HepG2 (cell line): Measurements from ENCODE around the gene LSM2. TPM values are rescaled to one million over a fixed set of nuclear protein-coding genes. Genes with fewer than 3 reads are reported as not detected.

Source experiments
- ATF4 ChIP-seq, 2 experiments: fragments of 450-650 bp in 1 of 2; sonication (generic) in 1 of 2; formaldehyde crosslinking; IDR thresholded peaks; 2 replicates each; pipeline versions ENCODE4 v1.5.0 to v1.8.0; 2020 to 2022; ENCODE audit warnings: mild to moderate bottlenecking in 1 of 2, missing genetic modification reagents in 1 of 2
- CBX5 ChIP-seq: sonication (generic); formaldehyde crosslinking; IDR thresholded peaks from 2 replicates; pipeline ENCODE4 v1.4.0; 2020; ENCODE audit warnings: missing genetic modification reagents, borderline replicate concordance
- DMTF1 ChIP-seq: sonication (generic); formaldehyde crosslinking; IDR thresholded peaks from 2 replicates; pipeline ENCODE4 v1.4.0; 2020; ENCODE audit warnings: mild to moderate bottlenecking, missing genetic modification reagents
- ELF1 ChIP-seq: sonication (generic); formaldehyde crosslinking; IDR thresholded peaks from 2 replicates; pipeline ENCODE4 v1.4.0; 2020; ENCODE audit warnings: missing genetic modification reagents
- GTF2F1 ChIP-seq: fragments of 150-350 bp; IDR thresholded peaks from 2 replicates; pipeline ENCODE4 v1.6.1; 2014; ENCODE audit warnings: low read length
- HOXA3 ChIP-seq: sonication (generic); formaldehyde crosslinking; IDR thresholded peaks from 2 replicates; pipeline ENCODE4 v1.5.0; 2020; ENCODE audit warnings: missing genetic modification reagents
- JUN ChIP-seq: sonication (generic); formaldehyde crosslinking; IDR thresholded peaks from 2 replicates; pipeline ENCODE4 v1.4.0; 2020; ENCODE audit warnings: mild to moderate bottlenecking, missing genetic modification reagents
- MAX ChIP-seq: IDR thresholded peaks from 2 replicates; pipeline ENCODE4 v1.6.1; 2012; ENCODE audit warnings: inconsistent platforms
- NFATC3 ChIP-seq: sonication (generic); formaldehyde crosslinking; IDR thresholded peaks from 2 replicates; pipeline ENCODE4 v1.5.1; 2020; ENCODE audit warnings: mild to moderate bottlenecking, missing genetic modification reagents
- NFKB2 ChIP-seq: sonication (generic); formaldehyde crosslinking; IDR thresholded peaks from 2 replicates; pipeline ENCODE4 v1.4.0; 2020; ENCODE audit warnings: missing genetic modification reagents, borderline replicate concordance
- NR2F6 ChIP-seq, 2 experiments: IDR thresholded peaks; 2 replicates each; pipeline ENCODE4 v1.6.1; 2016; ENCODE audit warnings: antibody characterized with exemption in 1 of 2, mild to moderate bottlenecking in 1 of 2
- SUZ12 ChIP-seq: fragments of 150-350 bp; IDR thresholded peaks from 2 replicates; pipeline ENCODE4 v1.6.1; 2014; ENCODE audit warnings: low read depth, low read length
- TFAP4 ChIP-seq: sonication (generic); IDR thresholded peaks from 2 replicates; pipeline ENCODE4 v1.6.1; 2016; ENCODE audit warnings: low read depth, borderline replicate concordance
- ZBTB4 ChIP-seq: sonication (generic); formaldehyde crosslinking; IDR thresholded peaks from 2 replicates; pipeline ENCODE4 v1.4.0; 2020; ENCODE audit warnings: missing genetic modification reagents, mild to moderate bottlenecking, borderline replicate concordance
- ZNF143 ChIP-seq: sonication (generic); formaldehyde crosslinking; IDR thresholded peaks from 2 replicates; pipeline ENCODE4 v1.4.0; 2020; ENCODE audit warnings: missing genetic modification reagents
- ZNF275 ChIP-seq: sonication (generic); formaldehyde crosslinking; IDR thresholded peaks from 2 replicates; pipeline ENCODE4 v1.8.0; 2022; ENCODE audit warnings: missing genetic modification reagents, mild to moderate bottlenecking, inconsistent platforms, borderline replicate concordance
- ZNF34 ChIP-seq: sonication (generic); formaldehyde crosslinking; IDR thresholded peaks from 2 replicates; pipeline ENCODE4 v1.4.0; 2020; ENCODE audit warnings: mild to moderate bottlenecking, missing genetic modification reagents, borderline replicate concordance
- ZNF569 ChIP-seq: sonication (generic); formaldehyde crosslinking; IDR thresholded peaks from 2 replicates; pipeline ENCODE4 v1.5.0; 2020; ENCODE audit warnings: mild to moderate bottlenecking, missing genetic modification reagents, moderate library complexity, borderline replicate concordance
- ZNF629 ChIP-seq: sonication (generic); formaldehyde crosslinking; conservative IDR thresholded peaks from 2 replicates; pipeline ENCODE4 v1.5.0; 2020; ENCODE audit warnings: missing genetic modification reagents
- ZSCAN31 ChIP-seq: sonication (generic); formaldehyde crosslinking; IDR thresholded peaks from 2 replicates; pipeline ENCODE4 v1.5.0; 2020; ENCODE audit warnings: low read depth, mild to moderate bottlenecking, missing genetic modification reagents
- polyA plus RNA-seq, 8 experiments: library from polyadenylated mRNA; depleted of rRNA in 3 of 8; stranded (reverse) in 7 of 8; unstranded in 1 of 8; fragments of >200 nt; fragmentation: Illumina TruSeq in 4 of 8; extraction: Trizol in 4 of 8; gene quantifications; 2 replicates each; pipeline versions ENCODE4 v1.2.1 to v1.2.3, GENCODE V29; 2011 to 2016; ENCODE audit warnings: low read depth in 4 of 8, missing spikeins in 1 of 8, mixed read lengths in 1 of 8; ENCODE audit not compliant: insufficient read depth in 1 of 8
- total RNA-seq, 5 experiments: library from RNA; depleted of rRNA; stranded (reverse); fragments of >200 nt; fragmentation: Illumina TruSeq; extraction: Trizol; gene quantifications; 2 replicates each; pipeline ENCODE4 v1.2.3, GENCODE V29; 2016; ENCODE audit warnings: low read depth in 1 of 5

Gene LSM2
- total and polyA plus RNA-seq, 2 of the 13 experiments (the other 11 are each of a cell fraction or from before 2014, with no cell fraction given): 69.4 to 90.5 TPM

GRCh38 chr6:31795616-31796298, 11.0 kb downstream of the LSM2 start, which contains the start of gene VARS1 (continued):
- peak; percentile 48; the same call in 1 of the 2 replicates for TF ChIP-seq TFAP4
- no peak; the same call in none of the 2 replicates for TF ChIP-seq ZNF629 (CRISPR knock-in tag)
- TF ChIP-seq ZBTB4 (CRISPR knock-in tag): no peak
- peak; percentile 86; the same call in 1 of the 2 replicates for TF ChIP-seq CBX5
- TF ChIP-seq GTF2F1: no peak
- peak; percentile 65 for TF ChIP-seq ELF1 (CRISPR knock-in tag)
- TF ChIP-seq HOXA3 (CRISPR knock-in tag): peak; percentile 93
- TF ChIP-seq ZNF275 (CRISPR knock-in tag): no peak; the same call in 1 of the 2 replicates
- TF ChIP-seq ATF4 (CRISPR knock-in tag; IDR thresholded peaks at IDR 0.05): no peak; a peak in 1 of 4 replicates
- TF ChIP-seq SUZ12: no peak
- no peak for TF ChIP-seq ZNF569
- TF ChIP-seq DMTF1 (CRISPR knock-in tag): no peak
- TF ChIP-seq MAX: peak; percentile 99
- TF ChIP-seq ZNF34: peak; percentile 94; the same call in 1 of the 2 replicates
- TF ChIP-seq ZSCAN31 (CRISPR knock-in tag): peak; percentile 97
- TF ChIP-seq JUN: no peak; the same call in 1 of the 2 replicates
- peak; percentile 31; the same call in 1 of the 2 replicates for TF ChIP-seq ZNF143 (CRISPR knock-in tag)
- TF ChIP-seq NFKB2 (CRISPR knock-in tag): peak; percentile 78; the same call in 1 of the 2 replicates
- TF ChIP-seq NFATC3 (CRISPR knock-in tag): 0 out of 2 replicates have a peak, but pooled peaks have one; percentile 75
- TF ChIP-seq NR2F6 (IDR thresholded peaks at IDR 0.05): no peak
- TF ChIP-seq NR2F6 (CRISPR knock-in tag; IDR thresholded peaks at IDR 0.05): peak; percentile 62
